Measurements from ENCODE around the gene HBD.

Gene HBD

GRCh38 chr11:5230266-5230665 is 4.0 kb downstream of the HBD start:
- DNase-seq, result no peak

GRCh38 chr11:5229796-5230195 is 4.5 kb downstream of the HBD start:
- DNase-seq, result no peak

- DNase-seq, result no peak
Observed at GRCh38 chr11:5229356-5229755, 4.9 kb downstream of the HBD start.

GRCh38 chr11:5228124-5228523 is 6.2 kb downstream of the HBD start:
- no peak for DNase-seq

GRCh38 chr11:5227681-5228080 is 6.6 kb downstream of the HBD start:
- DNase-seq, result no peak

GRCh38 chr11:5226732-5227310 is 7.5 kb downstream of the HBD start, which contains the start of gene HBB:
Gene HBB (minus strand): TSS chr11:5227071. CDS start chr11:5227021, 50 bp downstream.
- no peak for DNase-seq

- DNase-seq, result no peak
Observed at GRCh38 chr11:5225480-5225871, 8.8 kb downstream of the HBD start.

GRCh38 chr11:5224538-5225479 is 9.5 kb downstream of the HBD start:
- DNase-seq, result no peak

- no peak for DNase-seq
Observed at GRCh38 chr11:5223686-5224085, 10.6 kb downstream of the HBD start.

- DNase-seq, result no peak
Observed at GRCh38 chr11:5223146-5223545, 11.1 kb downstream of the HBD start.

GRCh38 chr11:5210376-5210885 is 23.9 kb downstream of the HBD start:
- DNase-seq, result no peak

- DNase-seq, result no peak
Observed at GRCh38 chr11:5204787-5205186, 29.5 kb downstream of the HBD start.

GRCh38 chr11:5203366-5203765 is 30.9 kb downstream of the HBD start:
- DNase-seq, result no peak

GRCh38 chr11:5200582-5200981 is 33.7 kb downstream of the HBD start, which contains the start of gene OR51V1:
Gene OR51V1 (minus strand): TSS chr11:5200682. CDS start chr11:5200682, 0 bp downstream.
- no peak for DNase-seq

GRCh38 chr11:5198285-5198684 is 36.0 kb downstream of the HBD start:
- DNase-seq, result no peak

- no peak for DNase-seq
Observed at GRCh38 chr11:5197536-5197935, 36.7 kb downstream of the HBD start.

GRCh38 chr11:5196731-5197130 is 37.6 kb downstream of the HBD start:
- no peak for DNase-seq

GRCh38 chr11:5196067-5196466 is 38.2 kb downstream of the HBD start:
- no peak for DNase-seq

- no peak for DNase-seq
Observed at GRCh38 chr11:5192738-5193137, 41.5 kb downstream of the HBD start.

GRCh38 chr11:5188201-5188600 is 46.1 kb downstream of the HBD start:
- DNase-seq, result no peak

All from stimulated activated CD4-positive, alpha-beta T cell treated with anti-CD3 and anti-CD28 coated beads, Interleukin-4, amount 100 ng/mL, for 24 hours (primary cell).